ENCODE results near the gene ITPRIP.
A peak's percentile ranks its signal among the peaks of the same experiment; 100 is the strongest.

ITPRIP gene

DNA sequence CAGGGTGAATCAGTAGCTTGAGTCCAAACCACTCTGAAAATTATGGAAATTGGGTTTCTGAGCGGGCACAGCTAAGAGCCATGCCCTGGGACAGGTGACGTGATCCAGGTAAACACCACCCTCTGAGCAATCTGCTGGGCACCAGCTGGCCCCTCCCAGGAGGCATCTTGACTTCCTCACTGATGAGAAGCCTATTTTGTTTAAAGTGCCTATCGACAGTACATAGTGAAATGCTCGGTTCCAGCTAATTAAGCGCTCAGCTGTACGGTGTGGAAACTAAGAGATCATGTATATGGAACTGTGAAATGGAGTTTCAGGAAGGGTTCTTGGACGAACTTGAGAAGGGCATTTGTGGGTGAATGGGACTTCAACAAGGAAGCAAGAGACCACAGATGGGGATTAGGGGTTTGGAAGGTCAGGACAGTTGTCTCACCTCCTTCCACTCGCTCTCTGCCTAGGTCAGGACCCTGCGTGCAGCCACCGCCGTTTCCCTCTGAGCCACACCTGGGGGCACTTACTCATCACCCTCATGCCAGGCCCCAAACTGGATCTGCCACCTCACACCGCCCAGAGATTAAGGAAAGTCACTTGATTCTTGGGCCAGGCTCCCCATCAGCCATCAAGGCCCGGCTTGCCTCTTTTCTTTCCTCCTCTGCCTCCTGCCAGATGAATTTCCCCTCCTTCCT lies 3.2 kb downstream of the ITPRIP start:
- Mint-ChIP-seq H3K27me3 (no peaks in the 10 kb centered on the region), H3K4me3 (peak overlapping the region; percentile 87 to 94), H3K27ac (peak overlapping the region; percentile 95 to 99), H3K4me1 (ENCODE audit: low read depth in 2 of 2) (peaks cover 56 to 65% of the 10 kb centered on the region in 2 donors), H3K36me3 (ENCODE audit: insufficient read depth) (peaks cover 51% of the 10 kb centered on the region), H3K9me3 (no peaks in the 10 kb centered on the region)
- no peak for DNase-seq
- ATAC-seq (replicated peaks): no peak

- H3K36me3 Mint-ChIP-seq (ENCODE audit: insufficient read depth): peaks cover 55% of the 10 kb centered on the region
- ATAC-seq (replicated peaks) (no peak), DNase-seq (no peak)
- peak overlapping the region; percentile 83 to 87 for H3K4me3 Mint-ChIP-seq
- peaks cover 61 to 70% of the 10 kb centered on the region in 2 donors for H3K4me1 Mint-ChIP-seq (ENCODE audit: low read depth in 2 of 2)
- no peaks in the 10 kb centered on the region for H3K27me3 Mint-ChIP-seq
- H3K9me3 Mint-ChIP-seq: no peaks in the 10 kb centered on the region
- H3K27ac Mint-ChIP-seq: peak overlapping the region; percentile 95 to 99
These were observed 3.7 kb downstream of the ITPRIP start for GRCh38 chr10:104334561-104334960.

GRCh38 chr10:104333728-104334373 lies 4.4 kb downstream of the ITPRIP start:
- Mint-ChIP-seq H3K36me3 (ENCODE audit: insufficient read depth) (peaks cover 56% of the 10 kb centered on the region), H3K4me3 (peak overlapping the region; percentile 83 to 87), H3K27ac (peak overlapping the region; percentile 95 to 99), H3K4me1 (ENCODE audit: low read depth in 2 of 2) (peaks cover 66 to 73% of the 10 kb centered on the region in 2 donors), H3K27me3 (no peaks in the 10 kb centered on the region), H3K9me3 (no peaks in the 10 kb centered on the region)
- ATAC-seq (replicated peaks) (no peak), DNase-seq (no peak)

DNA sequence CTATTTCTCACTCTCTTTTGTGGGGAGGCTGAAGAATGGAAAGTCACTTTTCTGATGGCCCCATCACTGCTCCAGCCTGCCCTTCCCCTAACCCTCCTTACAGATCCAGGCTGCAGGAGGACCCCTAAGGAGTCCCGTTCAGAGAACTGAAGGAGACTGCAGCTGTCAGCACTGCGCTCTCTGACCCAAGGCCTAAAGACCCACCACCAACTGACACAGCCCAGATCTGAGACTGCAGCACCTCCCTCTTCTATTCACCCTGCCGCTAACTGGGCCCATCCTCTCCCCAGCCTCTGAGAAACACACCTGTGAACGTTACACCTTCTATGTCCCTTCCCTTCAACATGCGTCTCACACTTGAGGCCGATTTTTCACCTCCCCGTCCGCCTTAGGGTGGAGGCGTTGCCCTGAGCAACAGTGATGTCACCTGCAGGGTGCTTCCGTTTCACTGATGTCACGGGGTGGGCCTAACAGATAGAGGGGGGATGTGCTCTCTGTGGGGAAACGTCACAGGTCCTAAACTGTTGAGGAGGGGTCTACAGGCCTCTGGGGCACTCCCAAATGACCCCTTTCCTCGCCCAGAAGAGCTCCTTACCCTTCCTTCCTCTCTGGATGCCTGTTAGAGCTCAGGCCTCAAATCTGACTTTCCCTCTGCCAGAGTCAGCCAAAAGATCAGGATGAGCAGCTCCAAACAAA lies 5.1 kb downstream of the ITPRIP start:
- peak; percentile 60 for ATAC-seq (replicated peaks)
- H3K27me3 Mint-ChIP-seq: no peaks in the 10 kb centered on the region
- peaks cover 56% of the 10 kb centered on the region for H3K36me3 Mint-ChIP-seq (ENCODE audit: insufficient read depth)
- H3K4me3 Mint-ChIP-seq: peak overlapping the region; percentile 83 to 87
- H3K27ac Mint-ChIP-seq: peak overlapping the region; percentile 95 to 99
- DNase-seq: peak; percentile 77 to 84 (median 78)
- H3K4me1 Mint-ChIP-seq (ENCODE audit: low read depth in 2 of 2): peaks cover 70 to 76% of the 10 kb centered on the region in 2 donors
- H3K9me3 Mint-ChIP-seq: no peaks in the 10 kb centered on the region

DNA sequence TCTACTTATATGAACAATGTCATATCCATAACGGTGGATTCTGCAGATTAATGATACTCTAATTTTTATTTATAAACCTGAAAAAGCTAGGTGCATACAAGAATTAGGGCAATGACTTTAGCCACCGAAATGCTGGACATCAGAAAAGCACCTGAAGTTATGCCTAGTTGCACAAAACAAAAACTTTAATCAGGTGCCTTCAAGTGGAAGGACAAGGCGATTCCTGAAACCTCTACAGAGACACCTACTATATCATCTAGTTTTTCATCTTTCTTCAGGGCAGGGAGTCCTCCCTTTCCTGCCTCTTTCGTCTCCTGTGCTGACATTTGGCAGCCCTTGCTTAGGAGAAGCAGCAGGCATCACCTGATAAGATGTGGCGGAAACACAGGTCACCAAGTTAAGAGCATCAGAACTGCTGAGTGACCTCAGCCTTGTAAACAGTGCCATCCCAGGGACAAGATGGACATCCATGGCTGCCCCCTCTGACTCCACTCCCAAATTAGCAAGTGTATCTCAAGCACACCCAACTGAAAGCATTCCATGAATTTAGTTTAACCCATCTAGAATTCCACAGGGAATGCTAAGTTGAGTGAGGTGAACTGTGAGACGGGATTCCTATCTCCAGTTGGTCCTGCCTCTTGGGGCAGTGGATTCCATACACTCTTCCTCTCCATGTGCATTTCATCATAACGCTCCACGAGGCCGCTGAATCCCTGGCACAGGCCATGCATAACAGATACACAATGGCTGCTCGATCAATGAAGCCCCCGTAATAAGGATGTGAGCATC lies 5.8 kb downstream of the ITPRIP start:
- peaks cover 56% of the 10 kb centered on the region for H3K36me3 Mint-ChIP-seq (ENCODE audit: insufficient read depth)
- H3K4me1 Mint-ChIP-seq (ENCODE audit: low read depth in 2 of 2): peaks cover 78 to 83% of the 10 kb centered on the region in 2 donors
- no peak for ATAC-seq (replicated peaks)
- no peak for DNase-seq
- peak overlapping the region; percentile 95 to 99 for H3K27ac Mint-ChIP-seq
- no peaks in the 10 kb centered on the region for H3K27me3 Mint-ChIP-seq
- H3K9me3 Mint-ChIP-seq: no peaks in the 10 kb centered on the region
- H3K4me3 Mint-ChIP-seq: peak overlapping the region; percentile 83 to 87

DNA sequence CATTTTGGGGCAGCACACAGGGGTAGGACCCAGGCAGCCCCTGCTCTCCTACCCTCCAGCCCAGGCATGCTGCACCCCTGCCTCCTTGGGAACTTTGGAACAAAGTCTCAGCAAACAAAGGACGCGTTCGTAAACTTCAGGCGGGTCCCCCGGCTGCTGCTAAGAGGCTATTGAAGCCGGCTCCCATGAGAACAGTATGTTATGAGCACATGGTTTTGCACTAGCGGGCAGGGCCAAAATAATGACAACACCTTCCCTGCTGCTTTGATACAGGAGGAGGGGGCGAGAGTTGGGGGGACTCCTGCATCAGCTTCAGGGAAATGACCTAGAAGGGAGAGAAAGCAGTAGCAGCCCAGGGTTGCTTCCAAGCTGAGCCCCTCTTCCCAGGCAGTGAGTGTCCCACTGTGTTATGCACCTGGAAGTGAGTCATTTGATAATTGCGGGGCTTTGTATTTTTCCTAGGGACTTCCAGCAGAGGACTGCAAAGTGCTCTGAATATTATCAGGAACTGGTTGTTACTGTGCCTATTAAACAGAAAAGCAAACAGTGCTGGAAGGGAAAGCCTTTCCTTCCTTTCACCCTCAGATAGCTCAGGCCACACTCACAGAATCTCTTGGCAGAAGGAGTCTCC lies 6.9 kb downstream of the ITPRIP start:
- no peaks in the 10 kb centered on the region for H3K27me3 Mint-ChIP-seq
- H3K27ac Mint-ChIP-seq: peak overlapping the region; percentile 95 to 99
- peak overlapping the region in 1 of 2 donors; percentile 74 for H3K4me3 Mint-ChIP-seq
- no peak for ATAC-seq (replicated peaks)
- H3K36me3 Mint-ChIP-seq (ENCODE audit: insufficient read depth): peaks cover 57% of the 10 kb centered on the region
- H3K4me1 Mint-ChIP-seq (ENCODE audit: low read depth in 2 of 2): peaks cover 82 to 88% of the 10 kb centered on the region in 2 donors
- H3K9me3 Mint-ChIP-seq: no peaks in the 10 kb centered on the region
- DNase-seq: no peak

DNA sequence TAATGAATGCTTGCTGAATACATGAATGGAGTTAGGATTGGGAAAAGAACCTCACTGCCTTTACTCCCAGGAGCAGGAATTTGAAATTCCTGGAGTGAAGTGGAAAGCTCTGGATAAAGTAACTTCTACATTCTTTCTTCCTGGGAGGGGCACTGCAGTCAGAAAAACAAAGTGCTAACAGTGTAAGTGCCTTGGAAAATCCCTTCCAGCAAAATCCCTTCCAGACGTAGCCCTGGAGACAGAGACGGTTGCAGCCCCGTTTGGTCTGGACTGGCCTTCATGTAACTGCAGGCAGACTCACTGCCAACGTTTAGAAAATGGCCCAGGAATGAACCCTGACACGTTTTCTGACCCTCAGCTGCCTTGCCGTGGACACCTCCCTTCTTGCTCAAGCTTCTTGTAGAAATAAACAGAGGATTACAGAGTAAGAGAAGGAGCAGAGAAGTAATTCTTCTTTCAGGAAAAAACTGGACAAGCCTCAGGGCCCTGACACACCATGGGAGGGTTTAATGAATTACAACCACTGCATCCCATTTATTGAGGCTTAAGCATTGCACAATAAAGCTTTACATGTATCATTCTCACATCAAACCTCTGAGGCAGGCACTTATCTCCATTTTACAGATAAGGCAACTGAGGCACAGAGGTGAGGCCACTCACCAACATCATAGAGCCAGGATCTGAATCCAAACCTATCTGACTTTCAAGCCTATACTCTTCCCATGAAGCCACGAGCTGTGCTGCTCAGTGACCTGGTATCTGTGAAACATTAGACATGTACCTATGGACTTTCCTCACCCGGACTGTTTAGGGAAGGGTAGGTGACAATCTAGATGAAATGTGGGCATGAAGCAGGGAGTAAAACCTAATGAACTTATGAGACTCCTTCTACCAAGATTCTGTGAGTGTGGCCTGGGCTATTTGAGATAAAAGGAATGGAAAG lies 7.8 kb downstream of the ITPRIP start:
- Mint-ChIP-seq H3K4me1 (ENCODE audit: low read depth in 2 of 2) (peaks cover 82 to 87% of the 10 kb centered on the region in 2 donors), H3K27ac (peak overlapping the region; percentile 95 to 99), H3K9me3 (no peaks in the 10 kb centered on the region), H3K4me3 (peak overlapping the region; percentile 74 to 84), H3K36me3 (ENCODE audit: insufficient read depth) (peaks cover 64% of the 10 kb centered on the region), H3K27me3 (no peaks in the 10 kb centered on the region)
- no peak for DNase-seq
- ATAC-seq (replicated peaks): no peak

DNA sequence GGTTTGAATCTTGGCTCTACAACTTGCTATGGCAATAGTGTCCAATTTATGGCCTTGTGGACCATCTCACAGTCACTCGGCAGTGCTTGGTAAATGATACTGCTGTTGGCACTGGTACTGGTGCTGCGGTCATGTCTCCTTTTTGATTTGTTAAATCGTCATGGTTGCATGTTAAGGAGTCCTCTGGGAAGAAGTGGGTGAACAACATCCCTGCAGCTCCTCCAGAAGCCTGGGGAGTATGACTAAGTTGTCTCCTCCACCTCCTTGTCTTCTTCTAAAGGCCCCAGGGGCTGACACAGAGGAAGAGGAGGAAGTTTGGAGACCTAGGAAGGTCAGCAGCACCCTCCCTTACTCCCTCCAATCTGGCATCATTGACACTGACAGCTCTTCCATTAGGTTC lies 8.5 kb downstream of the ITPRIP start:
- DNase-seq (no peak), ATAC-seq (replicated peaks) (no peak)
- Mint-ChIP-seq H3K27ac (peak overlapping the region; percentile 95 to 99), H3K9me3 (no peaks in the 10 kb centered on the region), H3K36me3 (ENCODE audit: insufficient read depth) (peaks cover 68% of the 10 kb centered on the region), H3K4me1 (ENCODE audit: low read depth in 2 of 2) (peaks cover 82 to 87% of the 10 kb centered on the region in 2 donors), H3K4me3 (peak overlapping the region; percentile 74 to 84), H3K27me3 (no peaks in the 10 kb centered on the region)

DNA sequence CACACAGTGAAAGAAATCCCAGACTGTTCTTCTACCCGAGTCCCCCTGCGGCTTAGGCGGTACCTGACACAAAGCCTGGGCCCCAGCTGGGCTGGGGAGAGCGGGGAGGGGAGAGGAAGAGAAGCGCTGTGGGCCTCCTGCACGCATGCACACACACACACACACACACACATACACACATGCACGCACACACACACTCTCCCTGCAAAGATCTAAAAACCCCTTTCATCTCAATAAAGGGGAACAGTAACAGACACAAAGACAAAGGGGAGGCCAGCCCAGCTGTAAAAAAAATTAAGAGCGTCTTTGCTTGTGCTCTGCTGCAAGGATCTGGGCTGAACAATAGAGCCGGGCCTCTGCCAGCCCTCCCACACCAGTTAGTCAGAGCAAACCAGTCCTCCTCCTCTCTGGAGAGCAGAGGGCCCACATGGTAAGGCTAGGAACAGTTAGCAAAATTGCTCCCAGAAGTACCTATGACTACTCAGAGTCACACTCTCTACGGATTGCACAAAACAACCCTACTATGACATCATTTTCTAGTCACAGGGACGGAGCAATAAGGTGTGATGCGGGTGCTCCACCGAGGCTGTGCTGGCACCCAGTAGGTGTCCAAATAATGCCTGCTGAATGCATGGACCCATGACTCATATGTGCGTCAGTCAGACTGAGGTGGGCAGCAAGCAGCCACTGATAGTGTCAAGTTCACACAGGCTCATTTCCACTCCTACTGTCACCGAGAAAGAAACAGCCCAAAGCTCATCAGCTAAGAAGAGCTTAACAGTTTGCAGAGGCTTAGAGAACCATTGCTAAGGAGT lies 9.2 kb downstream of the ITPRIP start:
- ATAC-seq (replicated peaks) (peak; percentile 74), DNase-seq (peak; percentile 67 to 74 (median 73))
- Mint-ChIP-seq H3K36me3 (ENCODE audit: insufficient read depth) (peaks cover 74% of the 10 kb centered on the region), H3K4me3 (peak overlapping the region; percentile 74 to 84), H3K4me1 (ENCODE audit: low read depth in 2 of 2) (peaks cover 83 to 90% of the 10 kb centered on the region in 2 donors), H3K9me3 (no peaks in the 10 kb centered on the region), H3K27me3 (no peaks in the 10 kb centered on the region), H3K27ac (peak overlapping the region; percentile 95 to 99)

GRCh38 chr10:104328646-104328895 lies 9.7 kb downstream of the ITPRIP start:
- ATAC-seq (replicated peaks) (no peak), DNase-seq (no peak)
- Mint-ChIP-seq H3K27ac (peak overlapping the region; percentile 95 to 99), H3K36me3 (ENCODE audit: insufficient read depth) (peaks cover 76% of the 10 kb centered on the region), H3K27me3 (no peaks in the 10 kb centered on the region), H3K9me3 (no peaks in the 10 kb centered on the region), H3K4me1 (ENCODE audit: low read depth in 2 of 2) (peaks cover 83 to 90% of the 10 kb centered on the region in 2 donors), H3K4me3 (peak overlapping the region; percentile 74 to 84)

DNA sequence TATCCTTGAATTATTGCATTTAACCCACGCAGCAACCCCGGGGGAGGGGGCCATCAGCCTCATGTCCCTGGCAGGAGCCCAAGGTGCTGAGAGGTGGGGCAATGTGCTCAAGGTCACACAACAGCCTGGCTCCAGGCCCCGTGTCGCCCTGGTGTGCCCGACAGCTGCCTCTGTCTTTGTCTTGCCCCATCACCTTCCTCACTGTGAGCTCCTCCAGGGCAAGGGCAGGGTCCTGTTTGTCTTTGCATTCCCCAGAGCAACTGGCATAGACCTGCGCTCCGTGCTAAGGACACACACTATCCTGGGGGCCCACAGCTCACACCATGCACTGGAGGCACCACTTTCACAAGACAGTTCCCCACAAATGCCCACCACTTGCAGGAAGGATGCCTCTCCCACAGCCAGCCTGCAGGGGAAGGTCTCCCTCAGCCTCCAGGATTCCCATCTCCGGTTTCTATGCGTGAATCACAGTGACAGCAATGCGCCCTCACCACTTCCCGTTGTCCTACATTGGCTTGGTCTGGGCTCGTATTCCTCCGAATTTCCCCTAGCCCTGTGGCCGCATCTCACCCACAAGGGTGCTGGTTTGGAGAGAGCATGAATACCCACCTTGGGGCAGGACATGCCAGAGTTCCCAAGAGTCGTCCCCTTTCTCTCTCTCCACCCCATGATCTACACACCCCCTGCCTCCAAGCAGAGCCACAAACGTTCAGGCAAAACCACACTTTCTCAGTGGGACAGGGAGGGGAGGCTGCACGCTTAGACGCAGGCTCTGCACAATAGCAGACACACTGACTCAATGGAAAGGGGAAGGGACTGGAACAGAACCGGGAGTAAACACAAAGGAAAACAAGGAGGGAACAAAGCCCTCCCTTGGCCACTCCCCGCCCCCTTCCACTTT lies 10.3 kb downstream of the ITPRIP start:
- ATAC-seq (replicated peaks) (peak; percentile 22), DNase-seq (peak in 2 of 3 experiments; percentile 35 to 38)
- Mint-ChIP-seq H3K36me3 (ENCODE audit: insufficient read depth) (peaks cover 76% of the 10 kb centered on the region), H3K4me3 (peak overlapping the region; percentile 74 to 84), H3K9me3 (no peaks in the 10 kb centered on the region), H3K4me1 (ENCODE audit: low read depth in 2 of 2) (peaks cover 82 to 90% of the 10 kb centered on the region in 2 donors), H3K27ac (peak overlapping the region; percentile 95 to 99), H3K27me3 (no peaks in the 10 kb centered on the region)

Data from effector memory CD8-positive, alpha-beta T cell (primary cell).